T follicular helper cell (primary cell): ENCODE data around the gene UBA3.

Experiments used
- DNase-seq: peaks from one replicate; pipeline ENCODE4 v3.0.0-alpha.2; 2020; ENCODE audit warnings: low read depth
- total RNA-seq, 2 experiments: gene quantifications; one replicate each; lab custom pipeline; 2026; lab: John Stamatoyannopoulos, UW

The UBA3 gene
- total RNA-seq = 65.1 to 71.3 reads per million in 2 experiments

GRCh38 chr3:69080233-69080920, at the start of gene UBA3:
Gene UBA3, minus strand, starts transcription at chr3:69080365. Its CDS starts 12 bp downstream, at chr3:69080353.
- DNase-seq = peak; percentile 91

DNA sequence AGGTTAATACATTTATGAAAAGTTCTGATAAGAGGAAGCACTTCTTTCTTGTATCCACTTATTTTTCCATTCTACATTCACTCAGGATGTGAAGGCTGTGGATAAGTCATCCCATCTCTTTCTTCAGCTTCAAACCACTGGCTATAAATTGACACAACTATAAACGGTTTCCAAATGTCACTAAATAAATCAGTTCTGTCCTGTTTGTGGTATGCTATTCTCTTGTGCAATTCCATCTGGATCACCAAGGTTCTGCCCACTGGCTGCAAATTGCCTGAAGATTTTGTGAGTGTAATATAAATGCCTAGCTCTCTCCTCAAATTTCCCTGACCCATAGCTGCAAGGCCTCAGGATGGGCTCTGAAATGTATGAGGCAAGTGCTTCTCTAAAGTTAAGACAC, 49.4 kb upstream of the UBA3 start:
- no peak for DNase-seq

- no peak for DNase-seq
Observed at GRCh38 chr3:69128509-69128908, 48.3 kb upstream of the UBA3 start.

- no peak for DNase-seq
Observed at GRCh38 chr3:69126999-69127398, 46.8 kb upstream of the UBA3 start.

DNA sequence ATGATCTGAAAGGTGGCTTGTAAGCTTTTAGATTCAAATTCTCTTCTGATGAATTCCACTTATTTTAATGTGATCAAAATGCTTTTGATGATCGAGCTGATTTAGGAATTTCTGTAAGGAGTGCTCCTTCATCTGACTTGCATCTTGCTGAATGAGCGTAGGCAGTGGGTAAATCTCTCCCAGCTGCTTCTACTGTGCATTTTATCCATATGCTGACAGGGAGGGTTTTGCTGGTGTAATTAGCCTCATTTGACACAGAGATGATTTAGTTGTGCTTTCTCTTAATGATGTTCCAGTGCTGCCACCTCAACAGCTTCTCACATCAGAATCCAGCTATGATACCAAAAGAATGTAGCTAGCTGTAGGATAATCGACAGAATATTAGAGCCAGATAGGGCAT, 46.1 kb upstream of the UBA3 start:
- DNase-seq = no peak

DNA sequence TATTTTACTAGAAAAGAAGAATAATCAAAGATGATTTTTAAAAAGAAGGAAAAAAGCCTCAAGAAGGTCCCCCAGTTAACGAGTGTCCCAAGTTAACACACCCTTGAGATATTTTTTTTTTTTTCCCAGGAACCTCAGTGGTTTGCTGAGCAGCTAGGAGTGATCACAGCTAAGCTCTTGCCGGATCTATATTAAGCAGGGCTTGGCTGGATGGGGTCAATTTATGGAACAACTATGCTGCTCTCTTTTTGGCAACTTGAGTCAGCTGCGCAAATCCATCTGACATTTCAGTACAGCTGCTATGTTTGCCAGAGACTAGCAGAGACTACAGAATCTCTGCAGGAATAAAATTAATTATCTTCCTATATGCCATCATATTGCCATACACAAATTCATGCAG, 42.2 kb upstream of the UBA3 start, which contains the start of gene LMOD3:
Gene LMOD3 (minus strand): TSS at position 193 of the 400 bp plus-strand sequence. CDS start 209 bp downstream, outside the sequence.
- no peak for DNase-seq

DNA sequence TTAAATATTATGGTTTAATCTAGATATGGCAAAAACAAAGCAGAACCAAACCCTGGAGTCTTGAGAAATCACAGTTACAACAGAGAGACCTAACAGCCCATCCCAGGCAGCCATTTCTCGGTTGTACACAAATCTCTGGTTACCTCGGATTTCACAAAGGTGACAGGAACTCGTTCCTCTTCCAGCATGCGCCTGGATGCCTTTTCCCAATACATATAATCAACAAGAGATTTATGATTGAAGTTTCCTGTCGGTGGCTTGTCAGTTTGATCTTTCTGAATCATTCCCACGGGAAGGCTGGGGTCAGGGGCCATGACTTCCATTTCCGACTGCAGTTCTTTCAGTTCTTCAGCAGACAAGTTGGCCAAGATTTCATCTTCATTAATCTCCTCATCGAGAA, 41.8 kb upstream of the UBA3 start:
- no peak for DNase-seq

- DNase-seq = no peak
Observed at GRCh38 chr3:69121513-69121912, 41.3 kb upstream of the UBA3 start.

GRCh38 chr3:69120879-69121464, 40.8 kb upstream of the UBA3 start:
- peak; percentile 71 for DNase-seq

DNA sequence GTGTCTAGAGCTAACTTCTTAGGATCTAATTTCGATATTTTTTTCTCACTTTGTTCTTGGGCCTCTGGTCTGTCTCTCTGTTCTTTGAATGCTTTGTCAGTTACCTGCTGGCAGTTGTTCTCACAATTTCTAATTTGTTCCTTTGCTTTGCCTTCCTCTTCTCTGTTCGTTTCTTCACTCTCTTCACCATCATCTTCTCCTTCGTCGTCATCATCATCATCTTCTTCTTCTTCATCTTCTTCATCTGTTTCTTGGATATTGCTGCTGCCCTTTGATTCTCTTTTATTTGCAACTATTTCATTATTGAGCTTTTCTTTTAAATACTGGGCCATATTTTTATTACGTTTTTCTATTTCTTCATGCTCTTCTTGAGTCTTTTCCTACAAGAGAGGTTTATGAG, 39.5 kb upstream of the UBA3 start:
- DNase-seq = no peak

- DNase-seq = no peak
Observed at GRCh38 chr3:69119138-69119537, 39.0 kb upstream of the UBA3 start.

DNA sequence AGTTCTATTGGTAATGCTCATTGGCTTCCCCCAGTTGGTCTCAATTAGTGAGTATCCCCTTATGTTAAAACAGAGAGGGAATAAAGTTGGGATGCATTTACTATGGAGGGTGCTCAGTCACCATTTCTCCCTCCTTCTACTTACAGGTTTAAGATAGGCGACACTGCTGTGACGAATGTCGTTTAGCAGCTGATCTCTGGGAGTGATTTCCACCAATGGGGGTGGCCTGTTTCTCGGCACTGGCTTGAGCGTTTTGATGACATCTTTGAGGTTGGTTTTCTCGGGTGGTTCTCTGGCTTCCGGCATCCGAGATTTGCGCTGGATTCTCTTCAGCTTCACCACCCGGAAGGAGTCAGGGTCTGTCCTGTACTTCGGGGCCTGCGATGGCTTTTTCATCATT, 38.4 kb upstream of the UBA3 start:
- no peak for DNase-seq

DNA sequence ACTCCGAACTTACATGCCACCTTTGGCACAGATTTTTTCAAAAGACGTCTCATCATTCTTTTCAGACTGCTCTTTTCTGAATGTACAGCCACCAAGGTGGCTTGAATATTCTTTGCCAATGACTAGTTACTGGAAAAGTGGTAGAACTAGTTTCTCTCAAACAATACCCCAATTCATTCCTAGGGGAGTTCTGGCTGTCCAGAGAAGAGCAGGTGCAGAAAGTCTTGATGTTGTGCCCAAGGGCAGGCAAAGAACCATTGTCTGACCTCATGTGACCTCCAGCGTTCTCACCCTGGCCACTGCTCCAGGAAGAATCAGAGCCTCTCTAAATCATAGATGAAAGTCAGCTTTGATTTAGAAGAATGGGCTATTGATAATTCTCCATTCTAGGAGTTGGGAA, 36.7 kb upstream of the UBA3 start:
- no peak for DNase-seq

DNA sequence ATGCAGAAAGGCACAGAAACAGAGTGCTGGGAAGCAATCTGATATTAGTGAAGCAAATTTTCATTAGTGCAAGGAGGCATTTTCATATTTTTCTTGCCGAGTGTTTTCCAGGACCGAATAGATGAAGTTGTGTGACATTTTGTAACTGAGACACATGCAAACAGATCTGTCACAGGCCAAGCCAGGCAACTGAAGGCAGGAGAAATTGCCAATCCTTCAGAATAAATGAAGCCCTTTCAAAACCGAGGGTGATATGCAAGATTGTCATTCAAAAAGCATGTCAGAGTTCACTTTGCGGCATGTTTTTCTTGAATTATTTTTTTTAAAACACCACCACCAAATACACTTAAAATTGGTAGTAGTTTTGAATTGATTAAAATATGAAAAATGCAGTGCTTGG, 36.0 kb upstream of the UBA3 start:
- no peak for DNase-seq

GRCh38 chr3:69115731-69116130, 35.6 kb upstream of the UBA3 start:
- DNase-seq = no peak

DNA sequence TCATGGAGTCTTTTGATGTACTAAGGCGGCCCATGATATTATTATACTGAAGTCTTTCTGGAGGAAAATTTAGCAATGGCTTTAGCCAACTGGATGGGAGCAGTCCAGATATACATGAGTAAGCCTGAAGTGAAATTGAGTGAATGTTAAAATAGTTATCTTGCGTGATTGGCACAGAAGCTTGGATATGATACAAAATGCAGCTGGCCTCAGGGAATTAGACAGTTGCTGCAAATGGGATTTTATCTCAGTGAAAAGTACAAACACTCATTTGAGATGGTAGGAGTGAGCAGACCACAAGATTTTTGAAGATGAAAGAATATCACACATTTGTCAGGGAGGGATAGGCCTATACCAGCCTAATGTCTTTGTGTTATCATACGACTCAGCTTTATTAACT, 33.4 kb upstream of the UBA3 start:
- no peak for DNase-seq

GRCh38 chr3:69110941-69111546, 30.9 kb upstream of the UBA3 start:
- no peak for DNase-seq

DNA sequence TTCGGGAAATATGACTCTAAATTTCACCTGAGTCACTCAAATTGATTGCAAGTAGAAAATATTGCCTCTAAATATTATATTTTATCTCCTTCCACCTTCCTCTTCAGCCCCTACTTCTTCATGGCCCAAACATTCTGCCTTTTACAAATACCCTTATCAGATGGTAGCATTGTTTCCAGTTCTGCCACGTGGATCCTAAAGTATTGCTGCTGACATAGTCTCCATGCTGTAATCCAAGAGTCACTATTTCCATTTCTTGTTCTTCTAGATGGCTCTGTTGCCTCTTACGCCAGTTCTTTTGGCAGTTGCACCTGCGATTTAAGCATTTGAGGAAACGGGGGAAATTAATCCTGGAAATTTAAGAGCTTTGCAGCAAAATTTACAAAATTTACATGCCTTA, 28.6 kb upstream of the UBA3 start:
- no peak for DNase-seq

- DNase-seq = no peak
Observed at GRCh38 chr3:69107841-69108240, 27.7 kb upstream of the UBA3 start.

DNA sequence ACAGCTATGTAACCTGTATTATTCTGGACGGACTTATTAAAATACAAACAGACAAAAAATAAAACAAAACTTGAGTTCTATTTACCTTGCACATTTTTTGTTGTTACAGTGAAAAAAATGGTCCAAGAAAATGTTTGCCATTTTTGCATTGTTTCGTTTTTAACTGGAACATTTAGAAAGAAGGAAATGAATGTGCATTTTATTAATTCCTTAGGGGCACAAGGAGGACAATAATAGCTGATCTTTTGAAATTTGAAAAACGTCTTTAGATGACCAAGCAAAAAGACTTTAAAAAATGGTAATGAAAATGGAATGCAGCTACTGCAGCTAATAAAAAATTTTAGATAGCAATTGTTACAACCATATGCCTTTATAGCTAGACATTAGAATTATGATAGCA, 25.2 kb upstream of the UBA3 start:
- no peak for DNase-seq

- no peak for DNase-seq
Observed at GRCh38 chr3:69104586-69104985, 24.4 kb upstream of the UBA3 start.

- DNase-seq = no peak
Observed at GRCh38 chr3:69103123-69103522, 23.0 kb upstream of the UBA3 start.

GRCh38 chr3:69102384-69102783, 22.2 kb upstream of the UBA3 start:
- no peak for DNase-seq
